NCI-H345 treated with DMSO at 0.1 percent for 48 hours (cell line): Measurements from ENCODE around the gene MGMT.

Source experiments
- DNase-seq: peaks from one replicate; lab custom pipeline; 2025; ENCODE audit not compliant: unreplicated experiment; lab: John Stamatoyannopoulos, UW

Gene MGMT

GRCh38 chr10:129704786-129705525 lies 237.9 kb downstream of the MGMT start:
- DNase-seq, result no peak

- no peak for DNase-seq
Observed at GRCh38 chr10:129705676-129706075, 238.6 kb downstream of the MGMT start.

GRCh38 chr10:129706081-129706480 lies 239.0 kb downstream of the MGMT start:
- DNase-seq, result no peak

GRCh38 chr10:129706523-129706922 lies 239.5 kb downstream of the MGMT start:
- DNase-seq, result no peak

GRCh38 chr10:129707406-129708388 lies 240.7 kb downstream of the MGMT start:
- DNase-seq, result peak; percentile 31

GRCh38 chr10:129709101-129709500 lies 242.1 kb downstream of the MGMT start:
- DNase-seq, result no peak

GRCh38 chr10:129709627-129710509 lies 242.8 kb downstream of the MGMT start:
- DNase-seq, result no peak

GRCh38 chr10:129710510-129710847 lies 243.4 kb downstream of the MGMT start:
- DNase-seq, result no peak

GRCh38 chr10:129711291-129711690 lies 244.2 kb downstream of the MGMT start:
- no peak for DNase-seq

GRCh38 chr10:129712000-129712399 lies 245.0 kb downstream of the MGMT start:
- no peak for DNase-seq

GRCh38 chr10:129713659-129714265 lies 246.7 kb downstream of the MGMT start:
- no peak for DNase-seq

- DNase-seq, result no peak
Observed at GRCh38 chr10:129715805-129716204, 248.8 kb downstream of the MGMT start.

GRCh38 chr10:129716211-129716681 lies 249.2 kb downstream of the MGMT start:
- no peak for DNase-seq

GRCh38 chr10:129716881-129717280 lies 249.8 kb downstream of the MGMT start:
- no peak for DNase-seq

GRCh38 chr10:129717816-129718547 lies 250.9 kb downstream of the MGMT start:
- no peak for DNase-seq

GRCh38 chr10:129718548-129719414 lies 251.7 kb downstream of the MGMT start:
- no peak for DNase-seq

GRCh38 chr10:129719415-129719739 lies 252.3 kb downstream of the MGMT start:
- no peak for DNase-seq

- no peak for DNase-seq
Observed at GRCh38 chr10:129719889-129720590, 253.0 kb downstream of the MGMT start.
